Colonic mucosa (tissue), 4 donors: ENCODE measurements around the gene RAB1B. TPM values are rescaled to one million over a fixed set of nuclear protein-coding genes. Genes with fewer than 3 reads are reported as not detected.

Experiments used
- DNase-seq: peaks from one replicate; pipeline ENCODE4 v3.0.0-alpha.2; 2020
- H3K27ac ChIP-seq: fragments of 200-600 bp; one replicate; pipeline ENCODE4 v1.8.0; 2021
- H3K27me3 ChIP-seq: fragments of 200-600 bp; one replicate; pipeline ENCODE4 v1.8.0; 2021
- H3K36me3 ChIP-seq: fragments of 200-600 bp; one replicate; pipeline ENCODE4 v1.8.0; 2021
- H3K4me1 ChIP-seq: fragments of 200-600 bp; one replicate; pipeline ENCODE4 v1.8.0; 2021; ENCODE audit warnings: mild to moderate bottlenecking
- H3K4me3 ChIP-seq: fragments of 200-600 bp; one replicate; pipeline ENCODE4 v1.8.0; 2021
- H3K9ac ChIP-seq, 2 donors: one replicate each; pipeline ENCODE4 v1.7.0; 2013; ENCODE audit warnings: control low read depth in 2 of 2, low read depth in 2 of 2, low read length in 2 of 2
- H3K9me3 ChIP-seq: fragments of 200-600 bp; one replicate; pipeline ENCODE4 v1.8.0; 2021
- CTCF ChIP-seq: fragments of 200-600 bp; IDR thresholded peaks from one replicate; pipeline ENCODE4 v1.8.0; 2022; ENCODE audit warnings: antibody characterized with exemption, mild to moderate bottlenecking
- intact Hi-C: fragments of 100-400 bp; cut with DNase I; formaldehyde crosslinking; loops from one replicate; pipeline ENCODE4 v1.14.1; 2022
- total RNA-seq, 2 donors: library from RNA; stranded (reverse); fragmentation: NEBNext Ultra II Directional in 1 of 2; extraction: Animal tissue kit (Norgen Biotek cat#: 25700) in 1 of 2; gene quantifications; one replicate each; pipeline ENCODE4 v1.2.1, GENCODE V29; 2021
- donor health status: healthy.
- donor health status: DM: no; HTN: no; CAD: no.
- donor health status: DM: no; HTN: no; CAD: no.

The RAB1B gene
- total RNA-seq, 2 donors from 2014 or later, result 212 to 243 TPM

- no peaks in the 10 kb centered on the region for H3K27me3 ChIP-seq
- no peak overlapping the region for H3K4me3 ChIP-seq
- no peak for TF ChIP-seq CTCF
- H3K4me1 ChIP-seq, result peaks cover 14% of the 10 kb centered on the region
- H3K27ac ChIP-seq, result no peak overlapping the region
- H3K36me3 ChIP-seq, result no peaks in the 10 kb centered on the region
- intact Hi-C loops, result loop anchor here (5.0 kb wide), 1 partner anchor 61 kb away; no protein-coding TSS in a partner anchor
- H3K9ac ChIP-seq, result no peak overlapping the region
- no peak for DNase-seq
- no peaks in the 10 kb centered on the region for H3K9me3 ChIP-seq
These were observed 58.0 kb downstream of the RAB1B start for GRCh38 chr11:66326261-66327111.

Other genes with a start within 250 kb of the RAB1B start
- under 1 TPM in 1 of 2 donors, not detected in 1; 0.35 TPM for gene CATSPER1, start 242.2 kb upstream of the RAB1B start, total RNA-seq
- not detected for gene GAL3ST3, start 219.5 kb upstream of the RAB1B start, total RNA-seq
- 100 to 1,000 TPM; 139 to 196 TPM for gene SF3B2, start 216.3 kb upstream of the RAB1B start, total RNA-seq
- 10 to 100 TPM; 10.1 to 20.9 TPM for gene PACS1, start 198.4 kb upstream of the RAB1B start, total RNA-seq
- 10 to 100 TPM; 19.9 to 35.7 TPM for gene KLC2, start 10.9 kb upstream of the RAB1B start, total RNA-seq
- under 1 TPM; 0.58 to 0.67 TPM for gene CNIH2, start 9.5 kb downstream of the RAB1B start, total RNA-seq
- gene YIF1A, start 20.5 kb downstream of the RAB1B start, total RNA-seq, result 100 to 1,000 TPM in 1 of 2 donors, 10 to 100 TPM in 1; 87.4 to 159 TPM
- under 1 TPM; 0.37 to 0.47 TPM for gene TMEM151A, start 23.3 kb downstream of the RAB1B start, total RNA-seq
- gene CD248, start 48.4 kb downstream of the RAB1B start, total RNA-seq, result 1 to 10 TPM; 4.9 to 8.8 TPM
- gene RIN1, start 67.8 kb downstream of the RAB1B start, total RNA-seq, result 10 to 100 TPM; 11.6 to 20.0 TPM
- 10 to 100 TPM; 31.1 to 64.6 TPM for gene BRMS1, start 76.5 kb downstream of the RAB1B start, total RNA-seq
- gene B4GAT1, start 79.0 kb downstream of the RAB1B start, total RNA-seq, result 10 to 100 TPM; 14.2 to 20.2 TPM
- gene SLC29A2, start 103.1 kb downstream of the RAB1B start, total RNA-seq, result 10 to 100 TPM; 20.2 to 28.3 TPM
- gene NPAS4, start 152.4 kb downstream of the RAB1B start, total RNA-seq, result under 1 TPM; 0.17 to 0.37 TPM
- 100 to 1,000 TPM in 1 of 2 donors, 10 to 100 TPM in 1; 55.6 to 122 TPM for gene MRPL11, start 170.2 kb downstream of the RAB1B start, total RNA-seq
- gene PELI3, start 198.3 kb downstream of the RAB1B start, total RNA-seq, result 1 to 10 TPM; 3.8 to 3.9 TPM
- gene DPP3, start 211.8 kb downstream of the RAB1B start, total RNA-seq, result 100 to 1,000 TPM in 1 of 2 donors, 10 to 100 TPM in 1; 70.3 to 124 TPM
- gene BBS1, start 242.0 kb downstream of the RAB1B start, total RNA-seq, result 10 to 100 TPM; 16.8 to 25.8 TPM